Measurements from ENCODE around the gene GBP5. TPM values are rescaled to one million over a fixed set of nuclear protein-coding genes. Genes with fewer than 3 reads are reported as not detected.

The GBP5 gene
- total RNA-seq, 2 donors from 2014 or later = 1.6 TPM

GRCh38 chr1:89273324-89273778 lies 691 bp upstream of the GBP5 start:
- no peak for TF ChIP-seq POLR2A (IDR thresholded peaks at IDR 0.05)
- TF ChIP-seq, protein P1, sequence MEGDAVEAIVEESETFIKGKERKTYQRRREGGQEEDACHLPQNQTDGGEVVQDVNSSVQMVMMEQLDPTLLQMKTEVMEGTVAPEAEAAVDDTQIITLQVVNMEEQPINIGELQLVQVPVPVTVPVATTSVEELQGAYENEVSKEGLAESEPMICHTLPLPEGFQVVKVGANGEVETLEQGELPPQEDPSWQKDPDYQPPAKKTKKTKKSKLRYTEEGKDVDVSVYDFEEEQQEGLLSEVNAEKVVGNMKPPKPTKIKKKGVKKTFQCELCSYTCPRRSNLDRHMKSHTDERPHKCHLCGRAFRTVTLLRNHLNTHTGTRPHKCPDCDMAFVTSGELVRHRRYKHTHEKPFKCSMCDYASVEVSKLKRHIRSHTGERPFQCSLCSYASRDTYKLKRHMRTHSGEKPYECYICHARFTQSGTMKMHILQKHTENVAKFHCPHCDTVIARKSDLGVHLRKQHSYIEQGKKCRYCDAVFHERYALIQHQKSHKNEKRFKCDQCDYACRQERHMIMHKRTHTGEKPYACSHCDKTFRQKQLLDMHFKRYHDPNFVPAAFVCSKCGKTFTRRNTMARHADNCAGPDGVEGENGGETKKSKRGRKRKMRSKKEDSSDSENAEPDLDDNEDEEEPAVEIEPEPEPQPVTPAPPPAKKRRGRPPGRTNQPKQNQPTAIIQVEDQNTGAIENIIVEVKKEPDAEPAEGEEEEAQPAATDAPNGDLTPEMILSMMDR (IDR thresholded peaks at IDR 0.05) = no peak
- WGBS, 2 donors = 85 to 97% methylated on average over 6 to 13 of the region's 13 CpGs
- DNase-seq (no peak), ATAC-seq (no peak)
- no peak overlapping the region for H3K4me3 ChIP-seq
- intact Hi-C loops (cut with DNase I) = no loop called here
- no peaks in the 10 kb centered on the region for H3K27me3 ChIP-seq
- H3K27ac ChIP-seq = no peak overlapping the region
- H3K36me3 ChIP-seq (replicated peaks in 1 of 2; ENCODE audit: insufficient read depth in 1 of 2, low read depth in 2 of 2) = no peaks in the 10 kb centered on the region
- no peaks in the 10 kb centered on the region for H3K9me3 ChIP-seq
- H3K4me1 ChIP-seq = no peaks in the 10 kb centered on the region

GRCh38 chr1:89271341-89272015 lies 1.2 kb downstream of the GBP5 start:
- no peak for ATAC-seq
- Histone ChIP-seq H3K4me3 (no peak overlapping the region), H3K9me3 (no peaks in the 10 kb centered on the region), H3K36me3 (replicated peaks in 1 of 2; ENCODE audit: insufficient read depth in 1 of 2, low read depth in 2 of 2) (no peaks in the 10 kb centered on the region), H3K4me1 (no peaks in the 10 kb centered on the region), H3K27me3 (no peaks in the 10 kb centered on the region), H3K27ac (no peak overlapping the region)
- no peak for DNase-seq
- TF ChIP-seq, protein P1 (IDR thresholded peaks at IDR 0.05) = no peak
- no peak for TF ChIP-seq POLR2A (IDR thresholded peaks at IDR 0.05)
- intact Hi-C loops (cut with DNase I) = no loop called here
- 62 to 69% methylated on average over 3 of the region's 3 CpGs for WGBS, 2 donors

- Histone ChIP-seq H3K4me3 (no peak overlapping the region), H3K4me1 (no peaks in the 10 kb centered on the region), H3K27ac (no peak overlapping the region), H3K27me3 (no peaks in the 10 kb centered on the region), H3K36me3 (replicated peaks in 1 of 2; ENCODE audit: insufficient read depth in 1 of 2, low read depth in 2 of 2) (no peaks in the 10 kb centered on the region), H3K9me3 (no peaks in the 10 kb centered on the region)
- DNase-seq = no peak
- 92 to 94% methylated on average over 1 of the region's 1 CpG for WGBS, 2 donors
- TF ChIP-seq, protein P1 (IDR thresholded peaks at IDR 0.05) = no peak
- no peak for TF ChIP-seq POLR2A (IDR thresholded peaks at IDR 0.05)
- intact Hi-C loops (cut with DNase I) = no loop called here
- ATAC-seq = no peak
Measured at GRCh38 chr1:89270423-89270822, 2.2 kb downstream of the GBP5 start.

DNA sequence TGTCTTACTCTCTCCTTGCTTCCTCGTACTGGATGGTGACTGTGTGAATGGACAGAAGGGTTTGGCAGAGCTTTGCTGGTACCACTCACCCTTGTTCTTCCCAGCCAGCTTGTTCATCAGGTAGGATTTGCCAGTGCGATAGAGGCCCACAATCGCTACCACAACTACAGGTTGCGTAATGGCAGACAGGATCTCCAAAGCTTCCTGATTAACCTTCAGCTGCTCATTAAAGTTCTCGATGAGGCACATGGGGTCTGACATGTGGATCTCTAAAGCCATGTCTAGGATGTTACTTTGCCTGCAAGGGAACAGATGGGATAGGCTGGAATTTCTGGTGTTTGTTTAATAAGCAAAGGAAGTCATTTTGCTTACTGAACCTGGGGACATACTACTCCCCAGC lies 3.4 kb downstream of the GBP5 start:
- no peak for ATAC-seq
- TF ChIP-seq, protein P1 (IDR thresholded peaks at IDR 0.05) = no peak
- TF ChIP-seq POLR2A (IDR thresholded peaks at IDR 0.05) = no peak
- Histone ChIP-seq H3K27me3 (no peaks in the 10 kb centered on the region), H3K4me3 (no peak overlapping the region), H3K9me3 (no peaks in the 10 kb centered on the region), H3K4me1 (no peaks in the 10 kb centered on the region), H3K36me3 (replicated peaks in 1 of 2; ENCODE audit: insufficient read depth in 1 of 2, low read depth in 2 of 2) (no peaks in the 10 kb centered on the region), H3K27ac (no peak overlapping the region)
- WGBS, 2 donors = 67 to 93% methylated on average over 5 of the region's 5 CpGs
- intact Hi-C loops (cut with DNase I) = no loop called here
- no peak for DNase-seq

- H3K36me3 ChIP-seq (replicated peaks in 1 of 2; ENCODE audit: insufficient read depth in 1 of 2, low read depth in 2 of 2) = no peaks in the 10 kb centered on the region
- no peak overlapping the region for H3K4me3 ChIP-seq
- TF ChIP-seq POLR2A (IDR thresholded peaks at IDR 0.05) = no peak
- TF ChIP-seq, protein P1 (IDR thresholded peaks at IDR 0.05) = no peak
- intact Hi-C loops (cut with DNase I) = no loop called here
- 25 to 43% methylated on average over 2 of the region's 2 CpGs for WGBS, 2 donors
- ATAC-seq = no peak
- no peaks in the 10 kb centered on the region for H3K4me1 ChIP-seq
- no peaks in the 10 kb centered on the region for H3K27me3 ChIP-seq
- no peaks in the 10 kb centered on the region for H3K9me3 ChIP-seq
- no peak overlapping the region for H3K27ac ChIP-seq
- DNase-seq = no peak
Measured at GRCh38 chr1:89262643-89263042, 10.0 kb downstream of the GBP5 start.

Measured in body of pancreas (tissue), 4 donors.